ENCODE results near the gene PRKCD. TPM values are rescaled to one million over a fixed set of nuclear protein-coding genes. Genes with fewer than 3 reads are reported as not detected.

The PRKCD gene
- total and polyA plus RNA-seq, 2 donors (not counting 1 experiment from before 2014, with no cell fraction given) = 46.7 to 68.8 TPM

DNA sequence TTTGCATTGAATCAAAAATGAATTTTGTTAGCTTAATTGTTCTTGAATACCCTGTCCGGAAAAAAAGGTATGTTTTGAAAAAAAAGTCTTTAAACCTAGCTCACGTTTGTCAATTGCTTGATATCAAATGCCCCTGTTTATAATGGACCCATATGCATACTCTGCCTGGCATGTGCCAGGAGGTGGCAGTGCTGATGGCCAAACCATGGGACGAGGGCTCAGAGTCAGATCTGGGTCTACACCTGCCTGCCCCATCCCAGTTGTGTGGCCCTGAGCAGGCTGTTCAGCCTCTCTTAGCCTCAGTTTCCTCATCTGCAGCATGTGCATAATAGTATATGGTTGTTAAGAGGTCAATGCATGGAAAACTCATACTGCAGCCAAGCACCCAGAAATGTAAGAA lies 38.8 kb downstream of the PRKCD start:
- no peaks in the 10 kb centered on the region for H4K20me1 ChIP-seq (ENCODE audit: control insufficient read depth, insufficient read depth, low read length, poor library complexity, severe bottlenecking)
- peaks cover 9 to 22% of the 10 kb centered on the region in 2 donors for H3K4me1 ChIP-seq (ENCODE audit: control insufficient read depth in 2 of 2, insufficient read depth in 2 of 2, low read length in 2 of 2)
- intact Hi-C loops (cut with micrococcal nuclease) = no loop called here
- no peak for TF ChIP-seq EZH2 (IDR thresholded peaks at IDR 0.05; ENCODE audit: borderline replicate concordance, insufficient read depth, low read depth, low read length, poor library complexity, severe bottlenecking)
- TF ChIP-seq, protein P1, sequence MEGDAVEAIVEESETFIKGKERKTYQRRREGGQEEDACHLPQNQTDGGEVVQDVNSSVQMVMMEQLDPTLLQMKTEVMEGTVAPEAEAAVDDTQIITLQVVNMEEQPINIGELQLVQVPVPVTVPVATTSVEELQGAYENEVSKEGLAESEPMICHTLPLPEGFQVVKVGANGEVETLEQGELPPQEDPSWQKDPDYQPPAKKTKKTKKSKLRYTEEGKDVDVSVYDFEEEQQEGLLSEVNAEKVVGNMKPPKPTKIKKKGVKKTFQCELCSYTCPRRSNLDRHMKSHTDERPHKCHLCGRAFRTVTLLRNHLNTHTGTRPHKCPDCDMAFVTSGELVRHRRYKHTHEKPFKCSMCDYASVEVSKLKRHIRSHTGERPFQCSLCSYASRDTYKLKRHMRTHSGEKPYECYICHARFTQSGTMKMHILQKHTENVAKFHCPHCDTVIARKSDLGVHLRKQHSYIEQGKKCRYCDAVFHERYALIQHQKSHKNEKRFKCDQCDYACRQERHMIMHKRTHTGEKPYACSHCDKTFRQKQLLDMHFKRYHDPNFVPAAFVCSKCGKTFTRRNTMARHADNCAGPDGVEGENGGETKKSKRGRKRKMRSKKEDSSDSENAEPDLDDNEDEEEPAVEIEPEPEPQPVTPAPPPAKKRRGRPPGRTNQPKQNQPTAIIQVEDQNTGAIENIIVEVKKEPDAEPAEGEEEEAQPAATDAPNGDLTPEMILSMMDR (IDR thresholded peaks at IDR 0.05) = no peak
- CTCF ChIA-PET = interaction anchor here (7.9 to 9.5 kb wide), 2 partner anchors 66 to 84 kb away, joined by 262 to 318 read pairs; no protein-coding TSS in a partner anchor
- peaks cover 18% of the 10 kb centered on the region for H3K4me1 Mint-ChIP-seq
- H3K4me3 ChIP-seq (ENCODE audit: control extremely low read depth in 1 of 5, extremely low read depth in 1 of 5, insufficient read depth in 1 of 5, low read depth in 2 of 5, low read length in 4 of 5) = no peak overlapping the region
- H3K27me3 Mint-ChIP-seq = no peaks in the 10 kb centered on the region
- DNase-seq (peak; percentile 5), ATAC-seq (ENCODE audit: low read depth) (no peak)
- WGBS (ENCODE audit: insufficient coverage) = 57% methylated on average over 3 of the region's 3 CpGs
- no peak overlapping the region for H3K4me2 ChIP-seq (replicated peaks; ENCODE audit: low read depth, low read length, poor library complexity, severe bottlenecking)
- no peaks in the 10 kb centered on the region for H3K36me3 ChIP-seq (replicated peaks in 1 of 2; ENCODE audit: control extremely low read depth in 1 of 2, control insufficient read depth in 1 of 2, extremely low read depth in 1 of 2, insufficient read depth in 2 of 2, low read length in 1 of 2)
- no peaks in the 10 kb centered on the region for H3K27me3 ChIP-seq (replicated peaks in 1 of 4; ENCODE audit: control extremely low read depth in 1 of 4, control insufficient read depth in 3 of 4, insufficient read depth in 4 of 4, low read length in 3 of 4)
- no peak overlapping the region for H3K27ac Mint-ChIP-seq
- no peak overlapping the region for H3K9ac ChIP-seq (ENCODE audit: low read length)
- no peaks in the 10 kb centered on the region for H3K79me2 ChIP-seq (ENCODE audit: control insufficient read depth, insufficient read depth, low read length)
- H2AFZ ChIP-seq (ENCODE audit: insufficient read depth, low read depth, low read length, poor library complexity, severe bottlenecking) = no peak overlapping the region
- no peak overlapping the region for H3K4me3 Mint-ChIP-seq
- no peaks in the 10 kb centered on the region for H3K9me3 ChIP-seq (ENCODE audit: control extremely low read depth in 1 of 3, control insufficient read depth in 2 of 3, insufficient read depth in 1 of 3, low read length in 2 of 3)
- H3K9me3 Mint-ChIP-seq (ENCODE audit: insufficient read depth) = no peaks in the 10 kb centered on the region
- POLR2A ChIA-PET = no interaction called here
- no peak overlapping the region for H3K27ac ChIP-seq (ENCODE audit: low read length in 2 of 2)

- H3K9ac ChIP-seq (ENCODE audit: low read length) = no peak overlapping the region
- H3K9me3 ChIP-seq (ENCODE audit: control extremely low read depth in 1 of 3, control insufficient read depth in 2 of 3, insufficient read depth in 1 of 3, low read length in 2 of 3) = no peaks in the 10 kb centered on the region
- H3K27me3 ChIP-seq (replicated peaks in 1 of 4; ENCODE audit: control extremely low read depth in 1 of 4, control insufficient read depth in 3 of 4, insufficient read depth in 4 of 4, low read length in 3 of 4) = no peaks in the 10 kb centered on the region
- Mint-ChIP-seq H3K4me1 (peaks cover 9% of the 10 kb centered on the region), H3K4me3 (no peak overlapping the region), H3K9me3 (ENCODE audit: insufficient read depth) (no peaks in the 10 kb centered on the region), H3K27me3 (no peaks in the 10 kb centered on the region), H3K27ac (no peak overlapping the region)
- POLR2A ChIA-PET = no interaction called here
- no peaks in the 10 kb centered on the region for H3K79me2 ChIP-seq (ENCODE audit: control insufficient read depth, insufficient read depth, low read length)
- WGBS (ENCODE audit: insufficient coverage) = 95% methylated on average over 14 of the region's 19 CpGs
- H4K20me1 ChIP-seq (ENCODE audit: control insufficient read depth, insufficient read depth, low read length, poor library complexity, severe bottlenecking) = no peaks in the 10 kb centered on the region
- TF ChIP-seq, protein P1 (IDR thresholded peaks at IDR 0.05) = no peak
- no peak for TF ChIP-seq EZH2 (IDR thresholded peaks at IDR 0.05; ENCODE audit: borderline replicate concordance, insufficient read depth, low read depth, low read length, poor library complexity, severe bottlenecking)
- no peak overlapping the region for H3K4me3 ChIP-seq (ENCODE audit: control extremely low read depth in 1 of 5, extremely low read depth in 1 of 5, insufficient read depth in 1 of 5, low read depth in 2 of 5, low read length in 4 of 5)
- intact Hi-C loops (cut with micrococcal nuclease) = no loop called here
- no peaks in the 10 kb centered on the region for H3K36me3 ChIP-seq (replicated peaks in 1 of 2; ENCODE audit: control extremely low read depth in 1 of 2, control insufficient read depth in 1 of 2, extremely low read depth in 1 of 2, insufficient read depth in 2 of 2, low read length in 1 of 2)
- H3K4me1 ChIP-seq (ENCODE audit: control insufficient read depth in 2 of 2, insufficient read depth in 2 of 2, low read length in 2 of 2) = peaks cover 5 to 12% of the 10 kb centered on the region in 2 donors
- H2AFZ ChIP-seq (ENCODE audit: insufficient read depth, low read depth, low read length, poor library complexity, severe bottlenecking) = no peak overlapping the region
- H3K27ac ChIP-seq (ENCODE audit: low read length in 2 of 2) = no peak overlapping the region
- no peak for DNase-seq
- CTCF ChIA-PET = interaction anchor here (0.9 to 9.5 kb wide), 3 partner anchors 67 to 510 kb away, joined by 3 to 318 read pairs (median 262); no protein-coding TSS in a partner anchor
- H3K4me2 ChIP-seq (replicated peaks; ENCODE audit: low read depth, low read length, poor library complexity, severe bottlenecking) = no peak overlapping the region
- ATAC-seq (ENCODE audit: low read depth) = no peak
Measured at GRCh38 chr3:53200501-53201498, 39.8 kb downstream of the PRKCD start.
